HG03066 (cell line): ENCODE results near the gene TAS2R31.

Experiments
- ATAC-seq: cut with Tn5 transposase; IDR thresholded peaks from one replicate; pipeline ENCODE4 v1.9.1; 2021; ENCODE audit warnings: low read depth; ENCODE audit not compliant: unreplicated experiment

TAS2R31 gene

GRCh38 chr12:11007608-11008007 is 23.6 kb downstream of the TAS2R31 start:
- ATAC-seq = no peak

GRCh38 chr12:10998204-10998603 is 33.0 kb downstream of the TAS2R31 start, which contains the start of gene TAS2R20:
Gene TAS2R20 (minus strand): TSS chr12:10998304. CDS start chr12:10997875, 429 bp downstream.
- no peak for ATAC-seq

- ATAC-seq = no peak
Measured at GRCh38 chr12:10994307-10994706, 36.9 kb downstream of the TAS2R31 start.

- ATAC-seq = no peak
Measured at GRCh38 chr12:10989107-10989506, 42.1 kb downstream of the TAS2R31 start.

GRCh38 chr12:10986812-10987211 is 44.4 kb downstream of the TAS2R31 start, which contains the start of gene TAS2R50:
Gene TAS2R50 (minus strand): TSS chr12:10986912. CDS start chr12:10986860, 52 bp downstream.
- ATAC-seq = no peak

GRCh38 chr12:10982244-10982643 is 49.0 kb downstream of the TAS2R31 start:
- ATAC-seq = no peak
